ENCODE results near the gene ABR. TPM values are rescaled to one million over a fixed set of nuclear protein-coding genes. Genes with fewer than 3 reads are reported as not detected.

Gene ABR
- polyA plus RNA-seq, 2 of the 4 experiments (the other 2 are of a cell fraction): 70.9 to 73.8 TPM

- H3K27ac ChIP-seq: no peak overlapping the region
- FAIRE-seq: no peak
- no peaks in the 10 kb centered on the region for H3K9me3 ChIP-seq
- ChIA-PET CTCF (interaction anchor here (0.9 to 10.3 kb wide), 4 partner anchors 10 to 48 kb away, joined by 4 to 102 read pairs (median 6); no protein-coding TSS in a partner anchor), POLR2A (no interaction called here)
- DNase-seq (ENCODE audit: low read depth in 1 of 2, low spot score in 1 of 2): no peak
- no peaks in the 10 kb centered on the region for H3K4me1 ChIP-seq
- TF ChIP-seq EP300 (IDR thresholded peaks at IDR 0.05) (no peak), ELK1 (IDR thresholded peaks at IDR 0.05; ENCODE audit: low read depth, low read length) (no peak), RFX5 (IDR thresholded peaks at IDR 0.05) (no peak), POLR2A (IDR thresholded peaks at IDR 0.05; ENCODE audit: low read length) (no peak), CTCF (IDR thresholded peaks at IDR 0.05) (no peak), EHF (CRISPR knock-in tag; IDR thresholded peaks at IDR 0.05) (no peak), HOXB5 (CRISPR knock-in tag; IDR thresholded peaks at IDR 0.05) (no peak), NFE2L2 (conservative IDR thresholded peaks at IDR 0.05; ENCODE audit: low read length) (no peak), JUNB (IDR thresholded peaks at IDR 0.05) (no peak), ESRRA (IDR thresholded peaks at IDR 0.05; ENCODE audit: borderline replicate concordance, low read length) (no peak), HEYL (CRISPR knock-in tag; IDR thresholded peaks at IDR 0.05) (no peak), BCL3 (IDR thresholded peaks at IDR 0.05) (no peak), KDM1A (IDR thresholded peaks at IDR 0.05; ENCODE audit: low read depth) (no peak), FOSL2 (IDR thresholded peaks at IDR 0.05) (no peak), FOSL2 (CRISPR knock-in tag; IDR thresholded peaks at IDR 0.05) (no peak), CHD4 (IDR thresholded peaks at IDR 0.05; ENCODE audit: borderline replicate concordance) (no peak), HMGXB4 (CRISPR knock-in tag; IDR thresholded peaks at IDR 0.05; ENCODE audit: borderline replicate concordance) (no peak), CHD2 (IDR thresholded peaks at IDR 0.05; ENCODE audit: low read length, partially characterized antibody) (no peak), RNF2 (IDR thresholded peaks at IDR 0.05; ENCODE audit: borderline replicate concordance, low read depth) (no peak), FOSB (CRISPR knock-in tag; IDR thresholded peaks at IDR 0.05) (no peak)
- no peak overlapping the region for H3K4me3 ChIP-seq
- ATAC-seq: no peak
- no peak overlapping the region for H3K4me2 ChIP-seq
- WGBS (ENCODE audit: missing lambda C conversion rate): 95% methylated on average over 22 of the region's 31 CpGs
Observed at GRCh38 chr17:1038459-1039122, 141.2 kb downstream of the ABR start.

- WGBS (ENCODE audit: missing lambda C conversion rate): 87% methylated on average over 19 of the region's 19 CpGs
- H3K4me3 ChIP-seq: no peak overlapping the region
- POLR2A ChIA-PET: no interaction called here
- no peak for DNase-seq (ENCODE audit: low read depth in 1 of 2, low spot score in 1 of 2)
- no peak for FAIRE-seq
- H3K4me2 ChIP-seq: no peak overlapping the region
- CTCF ChIA-PET: interaction anchor here (0.9 to 10.3 kb wide), 3 partner anchors 18 to 50 kb away, joined by 4 to 102 read pairs (median 7); no protein-coding TSS in a partner anchor
- H3K9me3 ChIP-seq: no peaks in the 10 kb centered on the region
- peak in 1 of 2 experiments; percentile 39; a peak in 2 of 6 replicates for ATAC-seq
- H3K4me1 ChIP-seq: no peaks in the 10 kb centered on the region
- H3K27ac ChIP-seq: no peak overlapping the region
- TF ChIP-seq HMGXB4 (CRISPR knock-in tag; IDR thresholded peaks at IDR 0.05; ENCODE audit: borderline replicate concordance) (no peak), POLR2AphosphoS2 (conservative IDR thresholded peaks at IDR 0.05; ENCODE audit: low read length) (no peak), ZNF302 (CRISPR knock-in tag; IDR thresholded peaks at IDR 0.05) (no peak), PHF8 (IDR thresholded peaks at IDR 0.05; ENCODE audit: borderline replicate concordance, low read depth) (no peak), TFCP2L1 (CRISPR knock-in tag; IDR thresholded peaks at IDR 0.05) (no peak), RCOR1 (IDR thresholded peaks at IDR 0.05; ENCODE audit: low read depth, low read length) (no peak), ZFP36 (IDR thresholded peaks at IDR 0.05; ENCODE audit: borderline replicate concordance, partially characterized antibody) (no peak), FOSB (CRISPR knock-in tag; IDR thresholded peaks at IDR 0.05) (no peak), NPAS2 (CRISPR knock-in tag; IDR thresholded peaks at IDR 0.05; ENCODE audit: borderline replicate concordance) (no peak), NR3C1 (IDR thresholded peaks at IDR 0.05) (no peak), CEBPB (IDR thresholded peaks at IDR 0.05) (no peak), TP53 (CRISPR knock-in tag; IDR thresholded peaks at IDR 0.05) (no peak), EHF (CRISPR knock-in tag; IDR thresholded peaks at IDR 0.05) (no peak), RARB (CRISPR knock-in tag; IDR thresholded peaks at IDR 0.05) (no peak)
Observed at GRCh38 chr17:1037238-1037879, 142.4 kb downstream of the ABR start.
